Measurements from ENCODE around the gene LRRK1.

The LRRK1 gene

DNA sequence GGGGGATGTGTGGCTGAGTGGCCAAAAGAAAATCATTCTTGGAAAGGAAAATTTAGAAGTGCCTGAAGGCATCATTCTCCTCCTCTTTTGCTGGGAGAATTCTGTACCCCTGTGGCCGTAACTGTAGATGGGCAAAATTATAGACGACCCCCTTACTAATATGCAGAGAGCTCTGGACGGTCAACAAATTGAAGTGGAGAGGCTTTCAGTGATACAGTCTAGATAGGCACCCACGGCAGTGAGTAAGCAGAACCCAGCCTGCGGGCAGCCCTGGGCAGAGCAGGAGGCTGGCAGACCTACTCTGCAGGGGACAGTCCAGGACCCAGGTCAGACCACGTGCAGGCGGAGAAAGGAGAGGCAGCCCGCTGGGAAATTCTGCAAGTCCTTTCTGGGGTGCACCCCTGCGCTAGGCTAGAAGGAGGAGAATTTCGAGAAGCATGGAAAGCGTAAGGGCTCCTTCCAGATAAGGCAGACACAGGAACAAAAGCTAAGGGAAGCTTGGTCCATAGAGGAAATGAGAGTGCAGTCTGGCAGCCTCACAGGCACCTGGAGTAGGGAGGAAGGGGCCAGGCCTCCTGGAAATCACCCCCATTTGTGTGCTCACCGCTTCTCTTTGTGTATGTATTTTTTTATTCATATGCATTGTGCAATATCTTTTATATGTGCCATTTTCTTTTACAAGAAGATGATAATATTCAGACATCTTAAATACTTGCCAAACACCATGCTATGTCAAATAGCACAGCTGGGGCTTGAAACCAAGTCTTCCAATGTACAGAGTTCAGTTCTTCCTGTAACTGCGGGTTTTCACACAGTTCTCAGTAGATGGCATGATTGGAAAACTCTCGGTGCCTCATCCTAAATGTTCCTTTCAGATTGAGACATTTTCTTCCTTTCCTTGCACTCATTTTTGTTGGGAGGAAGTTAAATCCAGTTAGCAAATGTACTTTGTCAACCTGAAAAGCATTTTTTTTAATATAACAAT is 40.2 kb downstream of the LRRK1 start:
- no peak for TF ChIP-seq CTCF (IDR thresholded peaks at IDR 0.05; ENCODE audit: insufficient read depth, low read length, missing control alignments)
- no peak for DNase-seq (ENCODE audit: low read depth, low spot score)
- POLR2A ChIA-PET: no interaction called here
- CTCF ChIA-PET: interaction anchor here (1.0 to 2.5 kb wide), 2 partner anchors 13 to 48 kb away, joined by 3 to 13 read pairs; no protein-coding TSS in a partner anchor
- no peak overlapping the region for H3K4me3 ChIP-seq (ENCODE audit: low read depth, low read length)

DNA sequence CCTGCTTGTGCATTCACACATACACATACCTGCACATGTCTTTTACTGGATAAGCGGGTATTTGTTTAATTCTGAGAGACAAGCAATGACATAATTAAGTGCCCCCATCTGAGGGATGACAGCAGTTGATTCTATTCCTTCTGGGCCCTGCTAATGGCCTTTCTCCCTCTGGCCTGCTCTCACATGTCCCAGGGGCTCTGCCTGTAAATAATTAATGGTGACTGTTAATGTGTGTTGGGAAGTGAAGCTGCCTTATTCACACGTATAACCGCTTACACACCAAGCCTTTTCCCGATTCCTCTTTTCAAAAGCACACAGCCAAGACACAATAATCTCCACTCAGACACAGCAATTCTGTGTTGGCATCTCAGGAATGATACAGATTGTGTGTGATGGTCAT is 47.8 kb downstream of the LRRK1 start:
- TF ChIP-seq CTCF (IDR thresholded peaks at IDR 0.05; ENCODE audit: insufficient read depth, low read length, missing control alignments): no peak
- CTCF ChIA-PET: interaction anchor here (0.6 kb wide), 1 partner anchor 303 kb away, joined by 3 read pairs; no protein-coding TSS in a partner anchor
- H3K4me3 ChIP-seq (ENCODE audit: low read depth, low read length): no peak overlapping the region

DNA sequence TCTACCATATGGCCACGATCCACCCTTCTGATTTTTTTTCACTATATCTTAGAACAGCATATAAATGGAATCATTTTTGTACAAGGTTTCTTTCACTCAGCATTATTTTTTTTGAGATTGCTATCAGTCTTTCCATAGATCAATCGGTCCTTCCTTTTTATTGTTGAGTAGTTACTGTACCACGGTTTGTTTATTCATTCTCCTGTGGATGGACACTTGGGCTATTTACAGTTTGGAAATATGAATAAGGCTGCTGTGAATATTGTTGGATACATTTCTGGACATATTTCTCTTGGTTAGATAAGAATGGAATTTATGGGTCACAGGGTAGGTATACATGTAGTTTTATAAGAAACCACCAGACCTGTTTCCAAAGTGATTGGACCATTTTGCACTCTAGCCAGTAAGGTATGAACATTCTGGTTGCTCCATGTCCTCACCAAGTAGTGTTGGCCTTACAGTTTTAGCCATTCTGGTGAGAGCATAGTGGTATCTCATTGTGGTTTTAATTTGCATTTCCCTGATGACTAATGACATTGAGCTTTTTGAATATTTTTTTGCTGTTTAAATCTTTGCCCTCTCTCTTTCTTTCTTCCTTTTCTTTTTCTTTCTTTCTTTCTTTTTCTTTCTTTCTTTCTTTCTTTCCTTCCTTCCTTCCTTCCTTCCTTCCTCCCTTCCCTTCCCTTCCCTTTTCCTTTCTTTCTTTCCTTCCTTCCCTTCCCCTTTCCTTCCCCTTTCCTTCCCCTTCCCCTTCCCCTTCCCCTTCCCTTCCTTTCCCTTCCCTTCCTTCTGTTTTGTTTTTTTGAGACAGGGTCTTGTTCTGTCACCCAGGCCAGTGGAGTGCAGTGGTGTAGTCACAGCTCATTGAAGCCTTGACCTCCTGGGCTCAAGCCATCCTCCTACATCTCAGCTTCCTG is 49.2 kb downstream of the LRRK1 start:
- DNase-seq (ENCODE audit: low read depth, low spot score): no peak
- ChIA-PET CTCF (interaction anchor here (1.0 to 2.4 kb wide), 3 partner anchors 39 to 51 kb away, joined by 3 to 10 read pairs (median 4); no protein-coding TSS in a partner anchor), POLR2A (no interaction called here)
- no peak for TF ChIP-seq CTCF (IDR thresholded peaks at IDR 0.05; ENCODE audit: insufficient read depth, low read length, missing control alignments)
- H3K4me3 ChIP-seq (ENCODE audit: low read depth, low read length): no peak overlapping the region

More for the DNA sequence above, 47.8 kb downstream of the LRRK1 start:
- POLR2A ChIA-PET: no interaction called here
- DNase-seq (ENCODE audit: low read depth, low spot score): no peak

- H3K4me3 ChIP-seq (ENCODE audit: low read depth, low read length): no peak overlapping the region
These were observed 53.8 kb downstream of the LRRK1 start for GRCh38 chr15:100972975-100973350.

GRCh38 chr15:100973351-100974111 is 54.4 kb downstream of the LRRK1 start:
- ChIA-PET POLR2A (no interaction called here), CTCF (interaction anchor here (1.6 kb wide), 1 partner anchor 35 kb away, joined by 7 read pairs; no protein-coding TSS in a partner anchor)
- H3K4me3 ChIP-seq (ENCODE audit: low read depth, low read length): no peak overlapping the region; the same call in 1 of the 2 replicates
- DNase-seq (ENCODE audit: low read depth, low spot score): no peak
- no peak for TF ChIP-seq CTCF (IDR thresholded peaks at IDR 0.05; ENCODE audit: insufficient read depth, low read length, missing control alignments)

More at GRCh38 chr15:100972975-100973350, 53.8 kb downstream of the LRRK1 start:
- ChIA-PET CTCF (interaction anchor here (0.7 to 2.0 kb wide), 5 partner anchors 12 to 55 kb away, joined by 3 to 10 read pairs (median 6); no protein-coding TSS in a partner anchor), POLR2A (no interaction called here)
- no peak for TF ChIP-seq CTCF (IDR thresholded peaks at IDR 0.05; ENCODE audit: insufficient read depth, low read length, missing control alignments)
- no peak for DNase-seq (ENCODE audit: low read depth, low spot score)

Measured in AG04449 (cell line).